HG02759 (cell line): Measurements from ENCODE around the gene UIMC1.

Source experiments
- ATAC-seq: cut with Tn5 transposase; IDR thresholded peaks from one replicate; pipeline ENCODE4 v1.9.1; 2021; ENCODE audit warnings: mild to moderate bottlenecking, moderate library complexity; ENCODE audit not compliant: unreplicated experiment

UIMC1 gene

GRCh38 chr5:176887252-176887849 lies 119.2 kb downstream of the UIMC1 start:
- ATAC-seq = no peak

GRCh38 chr5:176886336-176887251 lies 120.0 kb downstream of the UIMC1 start:
- ATAC-seq = no peak

GRCh38 chr5:176884571-176884890 lies 122.0 kb downstream of the UIMC1 start:
- no peak for ATAC-seq

- ATAC-seq = no peak
Observed at GRCh38 chr5:176883700-176884570, 122.6 kb downstream of the UIMC1 start.

- ATAC-seq = no peak
Observed at GRCh38 chr5:176882567-176882903, 124.0 kb downstream of the UIMC1 start.

GRCh38 chr5:176881816-176882566 lies 124.6 kb downstream of the UIMC1 start:
- ATAC-seq = no peak

- no peak for ATAC-seq
Observed at GRCh38 chr5:176881021-176881749, 125.4 kb downstream of the UIMC1 start.

GRCh38 chr5:176880366-176881020 lies 126.1 kb downstream of the UIMC1 start:
- no peak for ATAC-seq

- ATAC-seq = no peak
Observed at GRCh38 chr5:176879663-176880361, 126.8 kb downstream of the UIMC1 start.

- ATAC-seq = no peak
Observed at GRCh38 chr5:176878906-176879662, 127.5 kb downstream of the UIMC1 start.

- no peak for ATAC-seq
Observed at GRCh38 chr5:176878463-176878862, 128.1 kb downstream of the UIMC1 start.

GRCh38 chr5:176877793-176878331 lies 128.7 kb downstream of the UIMC1 start:
- no peak for ATAC-seq

- ATAC-seq = no peak
Observed at GRCh38 chr5:176876506-176877431, 129.8 kb downstream of the UIMC1 start.

GRCh38 chr5:176875783-176876505 lies 130.6 kb downstream of the UIMC1 start:
- no peak for ATAC-seq

GRCh38 chr5:176875014-176875550 lies 131.5 kb downstream of the UIMC1 start:
- ATAC-seq = no peak

- no peak for ATAC-seq
Observed at GRCh38 chr5:176874198-176874780, 132.3 kb downstream of the UIMC1 start.
